Measurements from ENCODE around the gene GEMIN7.

Gene GEMIN7

GRCh38 chr19:45079063-45079910 is at the start of gene GEMIN7:
GEMIN7 (plus strand) TSS chr19:45079260; CDS start chr19:45090115, 10,855 bp downstream.
- DNase-seq (ENCODE audit: low spot score): peak; percentile 81

DNA sequence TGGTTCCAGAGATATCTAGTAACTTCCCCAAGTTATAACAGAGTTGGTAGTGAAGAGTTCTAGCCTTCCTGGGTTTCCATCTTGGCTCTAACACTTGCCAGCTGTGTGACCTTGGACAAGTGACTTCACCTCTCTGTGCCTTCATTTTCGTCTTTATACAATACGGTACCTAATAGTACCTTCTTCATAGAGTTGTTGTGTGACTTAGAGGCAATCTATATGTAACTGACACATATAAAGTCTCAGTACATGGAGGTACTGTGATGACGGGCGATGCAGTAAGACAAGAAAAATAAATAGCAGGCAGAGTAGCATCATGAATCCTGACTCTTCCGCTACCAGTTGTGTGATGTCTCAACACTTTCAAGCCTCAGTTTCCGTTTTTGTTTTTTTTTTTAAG is 48.2 kb upstream of the GEMIN7 start:
- no peak for DNase-seq (ENCODE audit: low spot score)

DNA sequence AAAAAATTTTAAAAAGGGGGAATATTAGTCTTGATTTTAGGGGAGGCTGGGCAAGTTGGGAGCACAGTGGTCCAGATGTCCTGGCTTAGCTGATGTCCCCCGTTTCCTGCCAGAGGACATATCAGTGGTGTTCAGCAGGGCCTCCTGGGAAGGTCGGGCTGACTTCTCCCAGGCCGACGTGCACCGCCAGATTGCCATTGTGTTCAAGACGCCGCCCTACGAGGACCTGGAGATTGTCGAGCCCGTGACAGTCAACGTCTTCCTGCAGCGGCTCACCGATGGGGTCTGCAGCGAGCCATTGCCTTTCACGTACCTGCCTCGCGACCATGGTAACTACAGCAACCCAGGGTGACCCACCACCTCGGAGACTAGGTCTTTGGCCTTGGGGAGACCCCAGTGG is 46.6 kb upstream of the GEMIN7 start:
- no peak for DNase-seq (ENCODE audit: low spot score)

GRCh38 chr19:45035755-45036154 is 43.3 kb upstream of the GEMIN7 start:
- DNase-seq (ENCODE audit: low spot score): no peak

DNA sequence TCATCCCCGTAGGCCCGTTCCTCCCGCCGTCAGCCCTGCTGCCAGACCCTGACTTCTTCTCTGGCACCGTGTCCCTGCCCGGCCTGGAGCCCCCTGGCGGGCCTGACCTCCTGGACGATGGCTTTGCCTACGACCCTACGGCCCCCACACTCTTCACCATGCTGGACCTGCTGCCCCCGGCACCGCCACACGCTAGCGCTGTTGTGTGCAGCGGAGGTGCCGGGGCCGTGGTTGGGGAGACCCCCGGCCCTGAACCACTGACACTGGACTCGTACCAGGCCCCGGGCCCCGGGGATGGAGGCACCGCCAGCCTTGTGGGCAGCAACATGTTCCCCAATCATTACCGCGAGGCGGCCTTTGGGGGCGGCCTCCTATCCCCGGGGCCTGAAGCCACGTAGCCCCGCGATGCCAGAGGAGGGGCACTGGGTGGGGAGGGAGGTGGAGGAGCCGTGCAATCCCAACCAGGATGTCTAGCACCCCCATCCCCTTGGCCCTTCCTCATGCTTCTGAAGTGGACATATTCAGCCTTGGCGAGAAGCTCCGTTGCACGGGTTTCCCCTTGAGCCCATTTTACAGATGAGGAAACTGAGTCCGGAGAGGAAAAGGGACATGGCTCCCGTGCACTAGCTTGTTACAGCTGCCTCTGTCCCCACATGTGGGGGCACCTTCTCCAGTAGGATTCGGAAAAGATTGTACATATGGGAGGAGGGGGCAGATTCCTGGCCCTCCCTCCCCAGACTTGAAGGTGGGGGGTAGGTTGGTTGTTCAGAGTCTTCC is 41.5 kb upstream of the GEMIN7 start:
- DNase-seq (ENCODE audit: low spot score): no peak

- DNase-seq (ENCODE audit: low spot score): peak; percentile 91
Measured at GRCh38 chr19:45038931-45039893, 39.8 kb upstream of the GEMIN7 start, which contains the start of gene CLASRP. CLASRP (plus strand) TSS chr19:45039045; CDS start chr19:45040213, 1,168 bp downstream.

DNA sequence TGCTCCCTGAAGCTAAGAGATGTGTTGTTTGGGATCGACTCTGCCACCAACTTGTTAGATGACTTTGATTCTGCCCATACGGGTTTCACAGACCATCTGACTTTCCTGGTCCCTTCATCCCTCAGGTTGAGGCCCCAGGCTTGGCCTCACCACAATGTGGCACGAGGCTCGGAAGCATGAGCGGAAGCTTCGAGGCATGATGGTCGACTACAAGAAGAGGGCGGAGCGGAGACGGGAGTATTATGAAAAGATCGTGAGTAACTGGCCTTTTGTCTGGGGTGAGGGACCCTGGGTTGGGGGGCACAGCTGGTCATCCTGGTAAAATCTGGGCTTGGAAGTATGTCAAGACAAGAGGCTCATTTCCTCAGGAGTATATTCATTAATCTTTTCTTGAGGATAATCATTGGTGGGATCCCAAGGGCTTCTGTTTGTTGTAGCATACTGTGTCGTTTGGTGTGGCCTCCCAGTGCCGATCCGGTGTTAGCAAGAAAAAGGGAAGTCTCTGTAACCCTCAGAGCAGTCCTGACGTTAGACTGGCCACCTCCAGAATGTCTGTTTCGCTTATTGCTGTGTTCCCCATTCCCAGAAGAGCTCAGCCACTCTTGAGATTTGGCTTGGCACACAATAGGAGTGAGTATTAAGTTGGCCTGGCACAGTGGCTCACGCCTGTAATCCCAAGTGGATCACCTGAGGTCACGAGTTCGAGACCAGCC is 38.8 kb upstream of the GEMIN7 start:
- DNase-seq (ENCODE audit: low spot score): no peak

DNA sequence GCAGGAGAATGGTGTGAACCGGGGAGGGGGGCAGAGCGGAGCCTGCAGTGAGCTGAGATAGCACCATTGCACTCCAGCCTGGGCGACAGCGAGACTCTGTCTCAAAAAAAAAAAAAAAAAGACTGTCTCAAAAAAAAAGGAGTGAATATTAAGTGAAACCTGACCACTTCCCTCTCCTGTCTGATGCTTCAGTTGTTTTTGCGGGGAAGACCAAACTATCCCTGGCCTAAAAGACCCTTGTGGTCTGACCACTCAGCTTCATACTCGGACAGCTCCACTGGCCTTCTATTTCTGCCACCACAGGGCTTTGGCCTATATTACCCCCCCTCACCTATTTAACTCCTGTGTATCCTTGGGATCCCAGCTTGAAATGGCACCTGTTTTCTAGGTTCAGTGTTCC is 37.9 kb upstream of the GEMIN7 start:
- DNase-seq (ENCODE audit: low spot score): no peak

GRCh38 chr19:45045671-45046353 is 33.2 kb upstream of the GEMIN7 start:
- no peak for DNase-seq (ENCODE audit: low spot score)

DNA sequence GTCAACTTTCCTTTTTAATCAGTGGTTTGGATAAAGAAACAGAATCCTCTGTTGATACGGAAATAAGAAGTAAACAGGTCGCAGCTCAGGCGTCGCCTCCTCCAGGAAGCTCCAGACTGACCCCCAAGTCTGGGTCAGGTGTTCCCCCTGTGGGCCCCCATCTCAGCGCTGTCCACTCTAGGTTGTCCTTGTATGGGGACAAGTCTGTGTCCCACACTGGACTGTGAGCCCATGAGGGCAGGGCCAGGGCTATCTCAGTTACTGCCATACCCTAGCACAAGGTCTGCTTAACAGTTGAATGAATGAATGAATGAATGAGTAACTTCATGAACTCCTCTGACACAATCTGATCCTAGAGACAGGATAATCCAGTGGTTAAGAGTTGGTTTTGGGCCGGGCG is 32.7 kb upstream of the GEMIN7 start:
- no peak for DNase-seq (ENCODE audit: low spot score)

GRCh38 chr19:45047188-45047797 is 31.8 kb upstream of the GEMIN7 start:
- DNase-seq (ENCODE audit: low spot score): no peak

DNA sequence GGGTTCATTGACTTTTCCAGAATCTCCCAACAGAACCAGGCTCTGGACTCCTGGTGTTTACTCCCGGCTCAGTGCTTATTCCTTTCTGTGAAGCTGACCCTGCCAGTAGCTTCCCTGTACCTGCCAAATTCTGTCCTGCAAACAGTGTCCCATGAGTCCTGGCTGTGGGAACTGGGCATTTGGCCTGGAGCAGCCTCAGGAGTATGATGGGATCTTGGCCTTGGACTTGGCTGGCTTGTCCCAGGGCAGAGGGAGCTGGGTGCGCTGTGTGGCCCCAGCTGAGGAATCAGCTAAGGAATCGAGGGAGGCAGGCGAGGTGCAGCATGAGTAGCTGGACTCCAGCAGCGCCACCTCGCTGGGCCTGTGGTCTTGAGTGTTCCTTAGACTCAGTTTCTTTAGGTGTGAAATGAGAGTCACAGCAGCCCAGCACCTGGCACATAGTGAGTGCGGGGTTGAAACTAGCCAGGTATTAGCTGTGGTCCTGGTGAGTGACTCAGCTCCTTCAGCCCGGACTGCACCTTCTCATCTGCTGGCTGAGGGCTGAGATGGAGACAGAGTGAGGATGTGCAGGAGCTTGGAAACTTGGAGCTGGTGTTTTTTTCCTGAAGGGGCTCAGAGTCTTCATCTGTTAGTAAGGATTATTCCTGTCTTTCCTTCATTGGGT is 29.9 kb upstream of the GEMIN7 start:
- no peak for DNase-seq (ENCODE audit: low spot score)

DNA sequence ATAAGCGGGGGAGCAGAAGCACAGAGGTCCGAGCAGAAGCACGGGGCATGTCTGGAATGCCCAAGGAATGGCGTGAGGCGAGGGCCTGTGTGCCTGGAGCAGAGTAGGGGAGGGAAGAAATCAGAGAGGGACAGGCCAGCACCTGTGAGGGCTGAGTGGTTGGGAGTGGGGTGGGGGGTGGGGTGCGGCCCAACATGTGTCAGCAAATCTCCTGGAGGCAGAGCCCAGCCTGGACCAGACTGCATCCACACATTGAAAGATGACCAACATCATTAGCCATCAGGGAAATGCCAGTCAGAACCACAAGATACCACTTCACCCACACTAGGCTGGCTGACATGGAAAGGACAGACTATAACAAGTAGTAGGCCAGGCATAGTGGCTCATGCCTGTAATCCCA is 29.0 kb upstream of the GEMIN7 start:
- no peak for DNase-seq (ENCODE audit: low spot score)

- DNase-seq (ENCODE audit: low spot score): no peak
Measured at GRCh38 chr19:45051929-45052579, 27.0 kb upstream of the GEMIN7 start.

DNA sequence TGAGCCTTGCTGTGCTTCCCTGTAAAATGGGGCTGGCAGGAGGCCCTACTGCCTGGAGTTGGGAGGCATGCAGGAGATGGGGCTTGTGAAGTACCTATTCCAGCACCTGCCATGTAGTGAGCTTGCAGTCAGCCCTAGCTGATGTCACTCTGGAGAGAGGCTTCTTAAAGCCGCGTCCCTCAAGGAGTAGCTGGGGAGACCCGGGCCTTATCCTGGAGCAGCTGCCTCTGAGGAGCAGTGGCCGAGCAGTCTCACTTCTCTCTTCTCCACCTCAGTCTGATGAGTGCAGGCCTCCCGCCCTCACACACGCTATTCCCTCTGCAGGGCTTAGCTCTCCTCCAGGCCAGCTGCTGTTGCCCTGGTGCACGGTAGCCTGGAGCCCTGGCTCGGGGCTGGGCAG is 22.2 kb upstream of the GEMIN7 start:
- no peak for DNase-seq (ENCODE audit: low spot score)

- DNase-seq (ENCODE audit: low spot score): no peak
Measured at GRCh38 chr19:45057444-45057843, 21.6 kb upstream of the GEMIN7 start.

DNA sequence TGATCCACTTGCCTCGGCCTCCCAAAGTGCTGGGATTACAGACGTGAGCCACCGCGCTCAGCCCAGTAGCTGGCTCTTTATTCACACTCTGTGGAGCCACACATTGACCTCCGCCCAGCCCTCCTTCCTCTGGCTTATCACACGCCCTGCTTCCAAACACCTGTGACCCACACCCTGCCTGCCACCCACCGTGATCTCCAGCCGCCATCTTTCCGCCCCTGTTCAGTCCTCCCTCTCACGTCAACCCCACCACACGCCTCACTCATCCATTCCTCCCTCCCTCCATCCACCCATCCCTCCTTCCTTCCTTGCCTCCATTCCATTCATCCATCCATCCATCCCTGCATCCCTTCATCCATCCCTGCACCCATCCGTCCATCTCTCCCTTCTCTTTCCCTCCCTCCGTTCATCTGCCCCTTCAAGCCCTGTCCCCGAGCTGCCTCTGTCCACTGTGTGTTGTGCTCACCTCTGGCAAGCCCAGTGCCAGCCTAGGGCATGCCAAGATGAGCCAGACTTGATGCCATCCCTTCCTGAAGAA is 20.4 kb upstream of the GEMIN7 start:
- DNase-seq (ENCODE audit: low spot score): no peak

DNA sequence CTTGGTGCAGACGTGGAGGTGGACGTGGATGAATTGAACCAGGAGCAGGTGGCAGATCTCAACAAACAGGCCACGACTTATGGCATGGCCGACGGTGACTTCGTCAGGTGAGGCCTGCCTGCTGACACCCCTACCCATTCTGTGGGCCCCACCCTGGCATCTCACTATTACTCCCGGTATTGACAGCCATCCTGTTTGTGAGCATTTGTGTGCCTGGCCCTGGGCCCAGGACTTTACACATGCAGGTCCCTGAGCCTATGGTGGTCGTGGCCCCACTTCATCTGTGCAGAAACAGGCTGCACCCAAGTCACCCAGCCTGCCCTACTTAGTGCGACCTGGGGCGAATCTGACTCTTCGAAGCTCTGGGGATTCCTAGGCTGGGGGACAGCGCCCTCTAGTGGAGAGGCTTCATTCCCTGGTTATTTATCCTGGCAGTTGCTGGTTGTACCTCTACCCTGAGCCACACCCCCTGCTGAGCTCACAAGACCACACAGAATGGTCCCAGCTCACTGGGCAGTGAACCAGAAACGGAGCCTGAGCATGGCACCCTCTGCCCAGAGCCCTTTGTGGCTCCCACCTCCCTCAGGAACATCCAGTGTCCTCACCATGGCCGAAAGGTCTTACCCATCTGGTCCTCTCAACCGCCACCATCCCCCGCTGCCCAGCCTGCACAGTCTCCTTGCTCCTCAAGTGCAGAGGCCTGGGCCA is 19.6 kb upstream of the GEMIN7 start:
- DNase-seq (ENCODE audit: low spot score): peak; percentile 67

Measured in SW480 (cell line).